Stimulated activated CD4-positive, alpha-beta T cell treated with anti-CD3 and anti-CD28 coated beads, Interleukin-4, amount 100 ng/mL, for 4 hours (primary cell): ENCODE results near the gene OAS2.
"Not testable (repeated sequence)": the region's sequence is repeated elsewhere in the genome, so short reads cannot be mapped to it uniquely, and the experiment has no call there.

Experiments
- DNase-seq, 2 experiments: peaks; one replicate each; pipeline ENCODE4 v3.0.0-alpha.2; 2020

The OAS2 gene

DNA sequence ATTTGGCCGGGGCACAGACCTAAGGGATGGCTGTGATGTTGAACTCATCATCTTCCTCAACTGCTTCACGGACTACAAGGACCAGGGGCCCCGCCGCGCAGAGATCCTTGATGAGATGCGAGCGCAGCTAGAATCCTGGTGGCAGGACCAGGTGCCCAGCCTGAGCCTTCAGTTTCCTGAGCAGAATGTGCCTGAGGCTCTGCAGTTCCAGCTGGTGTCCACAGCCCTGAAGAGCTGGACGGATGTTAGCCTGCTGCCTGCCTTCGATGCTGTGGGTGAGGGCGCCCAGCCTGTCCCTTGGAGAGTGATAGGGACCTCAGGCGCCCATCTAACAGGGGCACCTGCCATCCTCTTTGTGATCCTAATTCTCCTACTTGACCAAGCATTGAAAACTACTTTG is 27.6 kb upstream of the OAS2 start:
- no peak for DNase-seq

GRCh38 chr12:112957125-112957524 is 21.2 kb upstream of the OAS2 start:
- DNase-seq: not testable (repeated sequence)

- DNase-seq: no peak
Observed at GRCh38 chr12:112961074-112961473, 17.2 kb upstream of the OAS2 start.

DNA sequence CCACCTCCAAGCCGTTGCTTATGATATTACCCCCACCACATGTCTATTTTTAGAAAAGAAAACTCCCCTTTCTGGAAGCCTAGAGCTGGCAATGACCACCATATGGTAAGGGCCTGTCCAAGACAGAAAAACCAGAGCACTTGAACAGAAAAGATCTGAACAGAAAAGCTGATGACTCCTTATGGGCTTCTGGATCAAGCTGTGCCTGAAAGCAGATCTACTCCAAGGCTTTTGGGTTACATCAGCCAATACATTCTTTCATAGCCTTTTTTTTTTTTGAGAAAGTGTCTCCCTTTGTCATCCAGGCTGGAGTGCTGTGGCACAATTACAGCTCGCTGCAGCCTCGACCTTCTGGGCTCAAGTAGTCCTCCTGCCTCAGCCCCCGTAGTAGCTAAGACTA is 16.8 kb upstream of the OAS2 start:
- DNase-seq: no peak

DNA sequence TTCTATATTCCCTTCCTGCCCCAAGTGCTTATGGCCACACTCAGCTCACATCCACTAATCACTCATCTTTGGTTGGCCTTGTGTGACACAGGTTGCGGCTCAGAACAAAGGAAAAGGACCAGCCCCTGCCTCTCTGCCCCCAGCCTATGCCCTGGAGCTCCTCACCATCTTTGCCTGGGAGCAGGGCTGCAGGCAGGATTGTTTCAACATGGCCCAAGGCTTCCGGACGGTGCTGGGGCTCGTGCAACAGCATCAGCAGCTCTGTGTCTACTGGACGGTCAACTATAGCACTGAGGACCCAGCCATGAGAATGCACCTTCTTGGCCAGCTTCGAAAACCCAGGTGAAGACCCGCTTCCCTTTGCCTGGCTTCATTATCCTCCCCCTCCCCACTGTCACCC is 15.8 kb upstream of the OAS2 start:
- DNase-seq: no peak

DNA sequence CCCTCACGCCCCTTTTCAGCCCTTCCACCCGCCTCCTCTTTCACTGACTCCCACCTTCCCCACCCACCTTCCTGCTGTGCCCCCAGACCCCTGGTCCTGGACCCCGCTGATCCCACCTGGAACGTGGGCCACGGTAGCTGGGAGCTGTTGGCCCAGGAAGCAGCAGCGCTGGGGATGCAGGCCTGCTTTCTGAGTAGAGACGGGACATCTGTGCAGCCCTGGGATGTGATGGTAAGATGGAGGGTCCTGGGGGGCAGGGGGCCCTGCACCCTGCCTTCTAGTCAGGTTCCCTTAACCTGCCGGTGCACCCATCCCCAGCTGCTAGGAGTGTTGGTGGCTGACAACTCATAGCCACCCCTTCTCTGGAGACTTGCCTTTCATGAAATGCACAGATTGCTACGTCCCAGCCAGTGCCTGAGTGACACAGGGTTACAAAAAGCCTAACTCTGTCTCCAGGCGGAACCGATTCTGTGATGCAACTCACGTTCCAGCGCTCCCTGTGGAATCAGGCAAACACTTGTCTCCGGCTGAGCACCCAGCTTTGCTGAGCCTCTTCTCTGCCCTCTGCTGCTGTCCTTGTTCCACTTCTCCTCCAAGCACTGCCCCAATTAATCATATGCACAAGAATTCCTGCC is 15.0 kb upstream of the OAS2 start:
- DNase-seq: no peak

DNA sequence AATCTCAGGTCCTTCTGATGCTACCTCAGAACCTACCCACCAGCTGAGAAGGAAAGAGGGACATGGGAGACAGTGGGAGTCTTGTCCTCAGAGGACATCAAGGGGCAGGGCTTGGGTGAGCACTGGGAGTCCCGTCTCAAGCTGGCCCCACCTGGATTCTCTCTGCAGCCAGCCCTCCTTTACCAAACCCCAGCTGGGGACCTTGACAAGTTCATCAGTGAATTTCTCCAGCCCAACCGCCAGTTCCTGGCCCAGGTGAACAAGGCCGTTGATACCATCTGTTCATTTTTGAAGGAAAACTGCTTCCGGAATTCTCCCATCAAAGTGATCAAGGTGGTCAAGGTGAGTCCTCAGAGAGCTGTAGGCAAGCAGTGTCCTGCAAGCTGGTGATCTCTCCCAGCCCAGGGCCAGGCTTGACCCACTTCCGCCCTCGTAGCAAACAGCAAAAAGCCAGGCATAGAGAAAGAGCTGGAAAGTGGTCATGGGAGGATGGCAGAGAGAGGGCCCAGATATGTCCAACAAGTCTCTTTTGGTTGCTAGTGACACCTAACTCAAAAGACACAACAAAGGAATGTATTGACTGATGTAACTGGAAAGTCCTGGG is 14.2 kb upstream of the OAS2 start:
- no peak for DNase-seq

GRCh38 chr12:112964915-112965314 is 13.4 kb upstream of the OAS2 start:
- no peak for DNase-seq

DNA sequence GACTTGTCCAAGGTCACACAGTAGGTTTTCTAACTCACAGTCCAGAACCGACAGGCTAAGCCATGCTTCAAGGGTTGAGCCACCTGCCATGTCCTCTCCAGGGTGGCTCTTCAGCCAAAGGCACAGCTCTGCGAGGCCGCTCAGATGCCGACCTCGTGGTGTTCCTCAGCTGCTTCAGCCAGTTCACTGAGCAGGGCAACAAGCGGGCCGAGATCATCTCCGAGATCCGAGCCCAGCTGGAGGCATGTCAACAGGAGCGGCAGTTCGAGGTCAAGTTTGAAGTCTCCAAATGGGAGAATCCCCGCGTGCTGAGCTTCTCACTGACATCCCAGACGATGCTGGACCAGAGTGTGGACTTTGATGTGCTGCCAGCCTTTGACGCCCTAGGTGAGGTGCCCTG is 12.7 kb upstream of the OAS2 start:
- DNase-seq: no peak

- no peak for DNase-seq
Observed at GRCh38 chr12:112967306-112967705, 11.0 kb upstream of the OAS2 start.

DNA sequence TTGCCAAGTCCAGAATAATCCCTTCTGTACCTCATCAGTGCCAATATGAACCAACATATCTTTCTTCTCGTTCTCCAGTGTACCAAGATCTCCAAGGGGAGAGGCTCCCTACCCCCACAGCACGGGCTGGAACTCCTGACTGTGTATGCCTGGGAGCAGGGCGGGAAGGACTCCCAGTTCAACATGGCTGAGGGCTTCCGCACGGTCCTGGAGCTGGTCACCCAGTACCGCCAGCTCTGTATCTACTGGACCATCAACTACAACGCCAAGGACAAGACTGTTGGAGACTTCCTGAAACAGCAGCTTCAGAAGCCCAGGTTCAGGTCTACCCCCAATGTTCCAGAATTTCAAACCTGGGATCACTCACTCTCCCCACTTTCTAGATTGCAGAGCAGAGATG is 10.5 kb upstream of the OAS2 start:
- no peak for DNase-seq

- DNase-seq: no peak
Observed at GRCh38 chr12:112969547-112970306, 8.6 kb upstream of the OAS2 start.

- no peak for DNase-seq
Observed at GRCh38 chr12:112970391-112970790, 7.9 kb upstream of the OAS2 start.

GRCh38 chr12:112971248-112971647 is 7.1 kb upstream of the OAS2 start:
- DNase-seq: no peak

- DNase-seq: no peak
Observed at GRCh38 chr12:112973011-112973735, 5.1 kb upstream of the OAS2 start.

GRCh38 chr12:112973818-112974231 is 4.5 kb upstream of the OAS2 start:
- DNase-seq: no peak

GRCh38 chr12:112974904-112975303 is 3.4 kb upstream of the OAS2 start:
- DNase-seq: no peak

- DNase-seq: no peak
Observed at GRCh38 chr12:112977139-112977538, 1.2 kb upstream of the OAS2 start.

- DNase-seq: no peak
Observed at GRCh38 chr12:112977641-112978040, 678 bp upstream of the OAS2 start.

GRCh38 chr12:112979041-112979680 is 842 bp downstream of the OAS2 start:
- peak; percentile 24 to 40 for DNase-seq

DNA sequence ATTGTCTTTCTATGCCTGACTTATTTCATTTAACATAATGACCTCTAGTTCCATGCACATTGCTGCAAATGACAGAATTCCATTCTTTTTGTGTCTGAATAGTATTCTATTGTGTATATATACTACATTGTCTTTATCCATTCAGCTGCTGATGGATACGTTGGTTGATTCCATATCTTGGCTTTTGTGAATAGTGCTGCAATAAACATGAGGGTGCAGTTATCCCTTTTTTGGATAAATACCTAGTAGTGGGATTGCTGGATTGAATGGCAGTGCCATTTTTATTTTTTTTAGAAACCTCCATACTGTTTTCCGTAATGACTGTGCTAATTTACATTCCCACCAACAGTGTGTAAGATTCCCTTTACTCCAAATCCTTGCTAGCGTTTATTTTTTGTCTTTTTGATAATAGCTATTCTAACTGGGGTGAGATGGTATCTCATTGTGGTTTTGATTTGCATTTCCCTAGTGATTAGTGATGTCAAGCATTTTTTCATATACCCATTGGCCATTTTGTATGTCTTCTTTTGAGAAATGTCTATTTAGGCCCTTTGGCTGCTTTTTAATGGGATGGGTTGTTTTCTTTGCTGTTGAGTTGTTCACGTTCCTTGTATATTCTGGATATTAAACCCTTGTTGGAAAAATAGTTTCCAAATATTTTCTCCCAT is 2.3 kb downstream of the OAS2 start:
- DNase-seq: no peak

DNA sequence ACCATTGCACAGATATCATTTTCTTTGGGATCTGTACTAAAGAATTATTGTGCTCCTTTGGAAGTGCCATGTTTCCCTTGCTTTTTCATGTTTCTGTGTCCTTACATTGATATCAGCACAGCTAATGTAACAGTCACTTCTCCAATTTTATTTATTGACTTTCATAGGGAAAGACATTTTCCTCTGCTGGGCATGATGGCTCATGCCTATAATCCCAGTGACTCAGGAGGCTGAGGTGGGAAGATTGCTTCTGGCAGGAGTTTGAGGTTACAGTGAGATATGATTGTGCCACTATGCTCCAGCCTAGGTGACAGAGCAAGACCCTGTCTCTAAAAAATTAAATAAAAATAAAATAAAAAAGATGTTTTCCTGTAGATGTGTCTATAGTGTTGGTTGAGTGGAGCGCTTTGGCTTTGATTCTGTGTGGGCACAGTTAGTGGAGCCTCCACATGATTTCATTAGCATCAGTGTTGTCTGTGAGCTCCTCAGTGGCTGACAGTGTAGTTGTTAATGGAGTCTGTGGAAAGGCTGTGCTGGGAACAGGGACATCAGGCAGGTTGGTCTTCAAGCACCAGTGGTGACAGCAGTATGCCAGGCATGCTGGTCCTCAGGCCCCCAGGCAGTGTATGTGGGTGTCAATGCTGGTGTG is 7.4 kb downstream of the OAS2 start:
- no peak for DNase-seq
